ENCODE measurements around the gene TRAK2. TPM values are rescaled to one million over a fixed set of nuclear protein-coding genes. Genes with fewer than 3 reads are reported as not detected.

The TRAK2 gene
- total RNA-seq, 1 experiment from 2014 or later = 59.1 TPM

DNA sequence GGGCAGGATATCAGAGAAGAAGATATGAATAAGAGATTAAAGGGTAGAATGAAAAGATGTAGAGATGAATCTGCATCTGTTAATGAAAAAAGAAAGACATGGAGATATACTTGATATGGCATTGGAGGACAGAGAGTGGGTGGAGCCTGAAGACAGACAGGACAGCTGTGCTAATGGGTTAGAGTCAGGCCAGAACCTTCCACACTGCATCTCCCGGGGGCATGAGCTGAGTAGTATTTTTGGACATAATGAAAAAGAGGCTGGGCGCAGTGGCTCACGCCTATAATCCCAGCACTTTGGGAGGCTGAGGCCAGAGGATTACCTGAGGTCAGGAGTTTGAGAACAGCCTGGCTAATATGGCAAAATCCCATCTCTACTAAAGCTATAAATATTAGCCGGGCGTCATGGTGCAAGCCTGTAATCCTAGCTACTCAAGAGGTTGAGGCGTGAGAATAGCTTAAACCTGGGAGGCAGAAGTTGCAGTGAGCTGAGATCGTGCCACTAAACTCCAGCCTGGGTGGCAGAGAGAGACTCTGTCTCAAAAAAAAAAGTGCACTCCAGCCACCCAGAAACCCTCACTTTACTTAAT lies 105.5 kb downstream of the TRAK2 start:
- DNase-seq (ENCODE audit: low read depth, low spot score) = no peak
- in situ Hi-C loops (cut with HindIII; ENCODE audit: low pct_unique_long_range_greater_than_20kb, low sequenced_read_pairs) = no loop called here

DNA sequence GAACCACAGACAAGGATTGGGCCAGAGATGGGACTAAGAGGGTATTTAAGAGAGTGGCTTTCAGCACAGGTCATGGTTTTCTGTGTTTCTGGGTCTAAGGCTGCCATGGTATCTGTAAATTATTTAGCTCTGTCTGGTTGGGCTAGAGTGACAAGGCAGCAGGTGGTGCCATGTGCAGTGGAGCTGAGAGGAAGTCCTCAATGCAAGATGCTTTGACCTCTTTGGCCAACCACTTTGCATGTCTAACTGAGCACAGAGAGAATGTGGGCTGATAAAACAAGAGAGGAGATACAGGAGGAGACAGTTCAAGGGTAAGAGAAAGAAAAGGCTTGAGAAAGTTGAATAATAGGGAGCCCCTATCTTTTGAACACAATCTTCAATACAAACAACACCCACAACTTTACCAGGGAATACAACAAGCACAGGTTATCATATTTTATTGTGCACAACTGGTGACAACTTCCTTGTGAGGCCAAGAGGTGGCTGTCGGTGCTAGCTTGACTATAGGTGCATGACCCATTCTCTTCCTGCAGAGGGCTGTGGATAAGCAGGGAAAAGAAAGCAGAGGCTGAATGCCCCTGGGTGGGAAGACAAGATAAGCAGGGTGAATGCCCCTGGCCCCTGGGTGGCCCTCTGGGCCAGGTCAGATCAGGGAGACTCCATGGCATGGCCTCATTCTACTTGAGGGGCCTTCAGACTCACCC lies 106.4 kb downstream of the TRAK2 start:
- in situ Hi-C loops (cut with HindIII; ENCODE audit: low pct_unique_long_range_greater_than_20kb, low sequenced_read_pairs) = no loop called here
- peak; percentile 13 for DNase-seq (ENCODE audit: low read depth, low spot score)

DNA sequence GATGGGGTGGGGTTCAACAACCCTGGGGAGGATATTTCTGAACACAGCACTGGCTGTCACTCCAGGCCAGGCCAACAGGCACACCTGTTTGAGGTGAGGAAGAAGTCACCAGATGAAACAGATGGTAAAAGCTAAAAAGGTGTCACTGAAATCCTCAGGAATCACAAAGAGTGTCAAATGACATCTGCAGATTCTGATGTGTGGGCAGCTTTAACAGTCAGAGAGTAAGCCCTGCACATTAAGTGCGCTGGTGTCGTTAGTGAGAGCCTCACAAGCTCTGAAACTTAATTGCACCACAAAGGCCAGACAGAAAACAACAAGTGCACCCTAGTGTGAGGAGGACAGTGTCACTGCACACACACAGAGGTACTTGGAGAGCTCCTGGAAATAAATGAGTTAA lies 107.7 kb downstream of the TRAK2 start:
- DNase-seq (ENCODE audit: low read depth, low spot score) = no peak
- in situ Hi-C loops (cut with HindIII; ENCODE audit: low pct_unique_long_range_greater_than_20kb, low sequenced_read_pairs) = no loop called here

DNA sequence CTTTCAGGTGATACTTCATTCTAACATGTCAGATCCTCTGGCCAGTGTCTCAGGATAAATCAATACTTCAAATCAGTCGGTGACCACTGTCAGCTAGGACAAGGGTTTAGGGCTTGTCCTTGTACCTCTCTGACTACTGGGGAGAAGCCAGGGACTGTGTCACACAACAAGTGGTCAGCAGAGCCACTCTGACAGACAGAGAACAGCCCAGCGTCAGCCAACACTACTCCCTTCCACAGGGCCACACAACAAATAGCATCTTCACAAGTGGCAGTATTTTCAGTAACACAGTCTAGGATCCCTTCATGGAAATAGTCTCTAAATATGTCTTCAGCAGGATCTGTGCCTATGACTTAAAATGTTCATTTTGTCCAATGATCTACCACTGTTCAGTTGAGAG lies 108.3 kb downstream of the TRAK2 start:
- DNase-seq (ENCODE audit: low read depth, low spot score) = no peak
- in situ Hi-C loops (cut with HindIII; ENCODE audit: low pct_unique_long_range_greater_than_20kb, low sequenced_read_pairs) = no loop called here

DNA sequence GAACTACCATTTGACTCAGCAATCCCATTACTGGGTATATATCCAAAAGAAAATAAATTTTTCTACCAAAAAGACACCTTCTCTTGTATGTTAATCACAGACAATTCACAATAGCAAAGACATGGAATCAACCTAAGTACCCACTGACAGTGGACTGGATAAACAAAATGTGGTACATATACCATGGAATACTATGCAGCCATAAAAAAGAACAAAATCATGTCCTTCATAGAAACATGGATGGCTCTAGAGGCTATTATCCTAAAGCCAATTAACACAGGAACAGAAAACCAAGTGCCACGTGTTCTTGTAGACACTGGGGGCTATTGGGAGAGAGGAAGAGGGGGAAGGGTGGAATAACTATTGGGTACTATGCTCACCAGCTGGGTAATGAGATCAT lies 121.8 kb downstream of the TRAK2 start:
- in situ Hi-C loops (cut with HindIII; ENCODE audit: low pct_unique_long_range_greater_than_20kb, low sequenced_read_pairs) = no loop called here
- no peak for DNase-seq (ENCODE audit: low read depth, low spot score)

DNA sequence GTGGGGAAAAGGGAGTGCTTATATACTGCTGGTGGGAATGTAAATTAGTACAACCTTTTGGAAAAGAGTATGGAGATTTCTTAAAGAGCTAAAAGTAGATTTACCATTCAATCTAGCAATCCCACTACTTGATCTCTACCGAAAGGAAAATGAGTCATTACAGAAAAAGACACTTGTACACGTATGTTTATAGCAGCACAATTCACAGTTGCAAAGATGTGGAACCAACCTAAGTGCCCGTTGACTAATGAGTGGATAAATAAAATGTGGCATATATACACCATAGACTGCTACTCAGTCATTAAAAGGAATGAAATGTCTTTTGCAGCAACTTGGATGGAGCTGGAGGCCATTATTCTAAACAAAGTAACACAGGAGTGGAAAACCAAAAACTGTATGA lies 123.6 kb downstream of the TRAK2 start:
- no peak for DNase-seq (ENCODE audit: low read depth, low spot score)
- in situ Hi-C loops (cut with HindIII; ENCODE audit: low pct_unique_long_range_greater_than_20kb, low sequenced_read_pairs) = no loop called here

Small RNA genes within 50 kb of the gene (small RNA-seq; reads per million reads assigned to genes)
- gene RF00019 = 0 reads per million in 2 experiments

Other genes starting within 250 kb of the TRAK2 start
- 25.3 and 29.6 TPM in 2 replicates for gene CASP8, start 190.9 kb downstream of the TRAK2 start, total RNA-seq (2014; rRNA removed; shearing (Covaris generic))
- 0.85 and 2.4 TPM in 2 replicates for gene FLACC1, start 94.1 kb downstream of the TRAK2 start, total RNA-seq (2014; rRNA removed; shearing (Covaris generic))
- 52.9 and 64.2 TPM in 2 replicates for gene STRADB, start 282 bp upstream of the TRAK2 start, total RNA-seq (2014; rRNA removed; shearing (Covaris generic))
- 21.3 and 25.0 TPM in 2 replicates for gene TMEM237, start 192.0 kb upstream of the TRAK2 start, total RNA-seq (2014; rRNA removed; shearing (Covaris generic))
- gene MPP4, start 247.2 kb upstream of the TRAK2 start, total RNA-seq (2014; rRNA removed; shearing (Covaris generic)) = 0.11 TPM in 1 of 2 replicates, not detected in the other